Measurements from ENCODE around the gene PTPRN.

- TF ChIP-seq CTCF (IDR thresholded peaks at IDR 0.05) (no peak), EP300 (IDR thresholded peaks at IDR 0.05) (no peak), POLR2A (IDR thresholded peaks at IDR 0.05) (no peak), POLR2AphosphoS5 (IDR thresholded peaks at IDR 0.05) (no peak)
These were observed 18.5 kb upstream of the PTPRN start for GRCh38 chr2:219327719-219328118.

All from gastroesophageal sphincter (tissue), 3 donors.